Measurements from ENCODE around the gene VPS13C. TPM values are rescaled to one million over a fixed set of nuclear protein-coding genes. Genes with fewer than 3 reads are reported as not detected.

The VPS13C gene
- total RNA-seq, 1 donor: 117 TPM

- peak; percentile 22 for DNase-seq (ENCODE audit: insufficient read length, low spot score, missing footprints)
- Histone ChIP-seq H3K27me3 (ENCODE audit: insufficient read depth, low read length) (peaks cover 3% of the 10 kb centered on the region), H3K4me3 (ENCODE audit: insufficient read depth, low read length) (no peak overlapping the region), H3K4me2 (ENCODE audit: insufficient read depth, low read length) (peak overlapping the region; percentile 28), H3K27ac (ENCODE audit: low read depth, low read length) (no peak overlapping the region), H3K4me1 (ENCODE audit: insufficient read depth, low read length) (peaks cover 3% of the 10 kb centered on the region), H3K79me2 (ENCODE audit: insufficient read depth, low read length) (no peaks in the 10 kb centered on the region), H3K9me3 (ENCODE audit: low read depth, low read length) (no peaks in the 10 kb centered on the region), H2AFZ (ENCODE audit: low read length) (peak overlapping the region; percentile 45), H4K20me1 (ENCODE audit: insufficient read depth, low read length) (no peaks in the 10 kb centered on the region), H3K36me3 (ENCODE audit: insufficient read depth, low read length) (no peaks in the 10 kb centered on the region)
- TF ChIP-seq, protein P1, sequence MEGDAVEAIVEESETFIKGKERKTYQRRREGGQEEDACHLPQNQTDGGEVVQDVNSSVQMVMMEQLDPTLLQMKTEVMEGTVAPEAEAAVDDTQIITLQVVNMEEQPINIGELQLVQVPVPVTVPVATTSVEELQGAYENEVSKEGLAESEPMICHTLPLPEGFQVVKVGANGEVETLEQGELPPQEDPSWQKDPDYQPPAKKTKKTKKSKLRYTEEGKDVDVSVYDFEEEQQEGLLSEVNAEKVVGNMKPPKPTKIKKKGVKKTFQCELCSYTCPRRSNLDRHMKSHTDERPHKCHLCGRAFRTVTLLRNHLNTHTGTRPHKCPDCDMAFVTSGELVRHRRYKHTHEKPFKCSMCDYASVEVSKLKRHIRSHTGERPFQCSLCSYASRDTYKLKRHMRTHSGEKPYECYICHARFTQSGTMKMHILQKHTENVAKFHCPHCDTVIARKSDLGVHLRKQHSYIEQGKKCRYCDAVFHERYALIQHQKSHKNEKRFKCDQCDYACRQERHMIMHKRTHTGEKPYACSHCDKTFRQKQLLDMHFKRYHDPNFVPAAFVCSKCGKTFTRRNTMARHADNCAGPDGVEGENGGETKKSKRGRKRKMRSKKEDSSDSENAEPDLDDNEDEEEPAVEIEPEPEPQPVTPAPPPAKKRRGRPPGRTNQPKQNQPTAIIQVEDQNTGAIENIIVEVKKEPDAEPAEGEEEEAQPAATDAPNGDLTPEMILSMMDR (IDR thresholded peaks at IDR 0.05; ENCODE audit: extremely low read depth, low read depth, low read length): no peak
These were observed 27.6 kb upstream of the VPS13C start for GRCh38 chr15:62087671-62088352.

DNA sequence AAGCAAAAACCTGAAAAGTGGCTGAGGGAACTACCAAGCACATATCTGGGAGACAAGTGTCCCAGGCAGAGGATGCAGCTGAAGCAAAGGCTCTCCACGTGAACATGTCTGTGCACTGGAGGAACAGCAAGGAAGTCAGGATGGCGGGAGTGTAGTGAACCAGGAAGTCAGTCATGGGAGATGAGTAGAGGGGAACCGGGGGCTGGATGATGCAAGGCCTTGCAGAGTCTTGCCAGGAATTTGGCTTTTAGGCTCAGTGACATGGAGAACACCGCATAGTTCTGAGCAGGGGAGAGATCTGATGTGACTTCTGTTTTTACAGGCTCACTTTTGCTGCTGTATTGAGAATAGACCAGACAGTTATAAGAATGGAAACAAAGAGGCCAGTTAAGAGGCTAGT is 25.5 kb upstream of the VPS13C start:
- H3K27ac ChIP-seq (ENCODE audit: low read depth, low read length): no peak overlapping the region
- H4K20me1 ChIP-seq (ENCODE audit: insufficient read depth, low read length): no peaks in the 10 kb centered on the region
- peak overlapping the region; percentile 54 for H2AFZ ChIP-seq (ENCODE audit: low read length)
- H3K4me3 ChIP-seq (ENCODE audit: insufficient read depth, low read length): no peak overlapping the region
- peaks cover 3% of the 10 kb centered on the region for H3K27me3 ChIP-seq (ENCODE audit: insufficient read depth, low read length)
- H3K4me2 ChIP-seq (ENCODE audit: insufficient read depth, low read length): no peak overlapping the region
- no peaks in the 10 kb centered on the region for H3K9me3 ChIP-seq (ENCODE audit: low read depth, low read length)
- no peaks in the 10 kb centered on the region for H3K79me2 ChIP-seq (ENCODE audit: insufficient read depth, low read length)
- TF ChIP-seq, protein P1 (IDR thresholded peaks at IDR 0.05; ENCODE audit: extremely low read depth, low read depth, low read length): no peak
- DNase-seq (ENCODE audit: insufficient read length, low spot score, missing footprints): no peak
- H3K36me3 ChIP-seq (ENCODE audit: insufficient read depth, low read length): no peaks in the 10 kb centered on the region
- peaks cover 3% of the 10 kb centered on the region for H3K4me1 ChIP-seq (ENCODE audit: insufficient read depth, low read length)

GRCh38 chr15:62083194-62084154 is 23.2 kb upstream of the VPS13C start:
- H3K36me3 ChIP-seq (ENCODE audit: insufficient read depth, low read length): no peaks in the 10 kb centered on the region
- H3K4me3 ChIP-seq (ENCODE audit: insufficient read depth, low read length): no peak overlapping the region
- H3K27me3 ChIP-seq (ENCODE audit: insufficient read depth, low read length): peaks cover 3% of the 10 kb centered on the region
- no peaks in the 10 kb centered on the region for H3K79me2 ChIP-seq (ENCODE audit: insufficient read depth, low read length)
- no peak overlapping the region for H2AFZ ChIP-seq (ENCODE audit: low read length)
- no peak overlapping the region for H3K27ac ChIP-seq (ENCODE audit: low read depth, low read length)
- H3K9me3 ChIP-seq (ENCODE audit: low read depth, low read length): no peaks in the 10 kb centered on the region
- DNase-seq (ENCODE audit: insufficient read length, low spot score, missing footprints): no peak
- no peak overlapping the region for H3K4me2 ChIP-seq (ENCODE audit: insufficient read depth, low read length)
- peaks cover 3% of the 10 kb centered on the region for H3K4me1 ChIP-seq (ENCODE audit: insufficient read depth, low read length)
- no peaks in the 10 kb centered on the region for H4K20me1 ChIP-seq (ENCODE audit: insufficient read depth, low read length)
- TF ChIP-seq, protein P1 (IDR thresholded peaks at IDR 0.05; ENCODE audit: extremely low read depth, low read depth, low read length): no peak

- Histone ChIP-seq H3K27ac (ENCODE audit: low read depth, low read length) (no peak overlapping the region), H3K4me2 (ENCODE audit: insufficient read depth, low read length) (no peak overlapping the region), H2AFZ (ENCODE audit: low read length) (no peak overlapping the region), H3K27me3 (ENCODE audit: insufficient read depth, low read length) (peaks cover 10% of the 10 kb centered on the region), H3K79me2 (ENCODE audit: insufficient read depth, low read length) (no peaks in the 10 kb centered on the region), H3K36me3 (ENCODE audit: insufficient read depth, low read length) (no peaks in the 10 kb centered on the region), H3K4me3 (ENCODE audit: insufficient read depth, low read length) (no peak overlapping the region), H4K20me1 (ENCODE audit: insufficient read depth, low read length) (no peaks in the 10 kb centered on the region), H3K9me3 (ENCODE audit: low read depth, low read length) (no peaks in the 10 kb centered on the region), H3K4me1 (ENCODE audit: insufficient read depth, low read length) (no peaks in the 10 kb centered on the region)
- no peak for DNase-seq (ENCODE audit: insufficient read length, low spot score, missing footprints)
- TF ChIP-seq, protein P1 (IDR thresholded peaks at IDR 0.05; ENCODE audit: extremely low read depth, low read depth, low read length): no peak
These were observed 19.3 kb upstream of the VPS13C start for GRCh38 chr15:62079594-62079993.
